Immature natural killer cell (primary cell): Measurements from ENCODE around the gene ZNF10. TPM values are rescaled to one million over a fixed set of nuclear protein-coding genes. Genes with fewer than 3 reads are reported as not detected.

Source experiments
- DNase-seq, 3 donors: peaks; one replicate each; pipeline ENCODE4 v3.0.0; 2022; ENCODE audit warnings: mixed read lengths in 1 of 3
- H3K27ac Mint-ChIP-seq, 6 donors: one replicate each; pipeline ENCODE4 v1.8.0; 2020; ENCODE audit warnings: mixed read lengths in 6 of 6, mild to moderate bottlenecking in 5 of 6, inconsistent platforms in 4 of 6, moderate library complexity in 3 of 6
- H3K27me3 Mint-ChIP-seq, 3 donors: one replicate each; pipeline ENCODE4 v1.8.0; 2020 to 2021; ENCODE audit warnings: low read depth in 3 of 3, mild to moderate bottlenecking in 3 of 3, mixed read lengths in 3 of 3, moderate library complexity in 3 of 3, inconsistent platforms in 1 of 3
- H3K36me3 Mint-ChIP-seq, 3 donors: one replicate each; pipeline ENCODE4 v1.8.0; 2020; ENCODE audit warnings: mixed read lengths in 3 of 3, inconsistent platforms in 2 of 3, mild to moderate bottlenecking in 2 of 3
- H3K4me1 Mint-ChIP-seq, 2 donors: one replicate each; pipeline ENCODE4 v1.8.0; 2020; ENCODE audit warnings: inconsistent platforms in 2 of 2, mild to moderate bottlenecking in 2 of 2, mixed read lengths in 2 of 2, moderate library complexity in 1 of 2
- H3K4me3 Mint-ChIP-seq, 5 donors: one replicate each; pipeline ENCODE4 v1.8.0; 2020; ENCODE audit warnings: mild to moderate bottlenecking in 5 of 5, mixed read lengths in 5 of 5, inconsistent platforms in 3 of 5, moderate library complexity in 3 of 5
- H3K9me3 Mint-ChIP-seq, 6 donors: one replicate each; pipeline ENCODE4 v1.8.0; 2020; ENCODE audit warnings: mild to moderate bottlenecking in 6 of 6, mixed read lengths in 6 of 6, inconsistent platforms in 4 of 6, moderate library complexity in 3 of 6
- polyA plus RNA-seq, 3 donors: library from polyadenylated mRNA; unstranded; fragments of 300-500 nt; fragmentation: Illumina TruSeq; gene quantifications; one replicate each; pipeline ENCODE4 v1.2.3, GENCODE V29; 2021

Gene ZNF10
- polyA plus RNA-seq, 3 donors from 2014 or later: 5.0 to 10.4 (median 5.1) TPM

DNA sequence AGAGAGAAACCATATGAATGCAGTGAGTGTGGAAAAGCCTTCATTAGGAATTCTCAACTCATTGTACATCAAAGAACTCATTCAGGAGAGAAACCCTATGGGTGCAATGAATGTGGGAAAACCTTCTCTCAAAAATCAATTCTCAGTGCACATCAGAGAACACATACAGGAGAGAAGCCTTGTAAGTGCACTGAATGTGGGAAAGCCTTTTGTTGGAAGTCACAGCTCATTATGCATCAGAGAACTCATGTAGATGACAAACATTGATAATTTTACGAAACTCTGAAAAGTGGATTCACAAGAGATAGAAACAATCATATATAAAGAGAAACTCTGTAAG lies 73.8 kb downstream of the ZNF10 start:
- H3K27ac Mint-ChIP-seq: no peak overlapping the region
- H3K9me3 Mint-ChIP-seq: peaks cover 57 to 94% (median 91%) of the 10 kb centered on the region in 6 donors
- H3K4me1 Mint-ChIP-seq: peaks cover 0 to 6% of the 10 kb centered on the region in 2 donors
- no peak overlapping the region for H3K4me3 Mint-ChIP-seq
- H3K36me3 Mint-ChIP-seq: peaks cover 52 to 58% (median 58%) of the 10 kb centered on the region in 3 donors
- peaks cover 10 to 20% (median 16%) of the 10 kb centered on the region in 3 donors for H3K27me3 Mint-ChIP-seq
- DNase-seq: no peak

DNA sequence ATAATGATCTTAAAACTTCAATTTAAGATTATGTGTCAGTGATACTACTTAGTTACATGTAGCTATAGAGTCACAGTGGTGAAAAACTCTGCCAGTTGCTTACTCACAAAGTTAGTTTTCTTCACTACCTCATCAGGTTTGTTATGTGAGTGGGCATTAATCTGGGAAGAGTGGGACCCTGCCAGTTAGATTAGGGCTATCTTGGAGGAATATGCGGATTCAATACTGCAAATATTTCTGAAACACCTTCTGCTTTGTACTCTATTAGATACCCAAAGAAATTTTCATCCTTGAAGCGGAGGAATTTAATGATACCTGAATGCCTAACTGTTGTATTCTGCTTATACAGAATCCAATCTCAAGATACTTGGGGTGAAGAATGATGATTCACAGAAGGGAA lies 76.0 kb downstream of the ZNF10 start:
- H3K4me1 Mint-ChIP-seq: no peaks in the 10 kb centered on the region

More for the DNA sequence above, 76.0 kb downstream of the ZNF10 start:
- Mint-ChIP-seq H3K27me3 (peaks cover 10 to 20% (median 16%) of the 10 kb centered on the region in 3 donors), H3K27ac (no peak overlapping the region), H3K4me3 (no peak overlapping the region), H3K9me3 (peaks cover 51 to 96% (median 88%) of the 10 kb centered on the region in 6 donors), H3K36me3 (peaks cover 32 to 42% (median 40%) of the 10 kb centered on the region in 3 donors)
- no peak for DNase-seq

Other genes starting within 250 kb of the ZNF10 start
- 10 to 100 TPM; 28.9 to 66.5 (median 31.5) TPM for gene CHFR, start 243.0 kb upstream of the ZNF10 start, polyA plus RNA-seq
- gene ZNF605, start 174.3 kb upstream of the ZNF10 start, polyA plus RNA-seq: 1 to 10 TPM in 1 of 3 donors, under 1 TPM in 1, not detected in 1; 0.92 to 1.6 TPM
- 10 to 100 TPM in 2 of 3 donors, 1 to 10 TPM in 1; 7.2 to 15.9 (median 12.1) TPM for gene ZNF26, start 144.3 kb upstream of the ZNF10 start, polyA plus RNA-seq
- gene ZNF84, start 93.1 kb upstream of the ZNF10 start, polyA plus RNA-seq: 10 to 100 TPM in 2 of 3 donors, 1 to 10 TPM in 1; 8.1 to 14.7 (median 11.7) TPM
- 10 to 100 TPM; 12.8 to 15.8 (median 14.4) TPM for gene ZNF140, start 49.7 kb upstream of the ZNF10 start, polyA plus RNA-seq
- under 1 TPM; 0.30 to 0.38 (median 0.37) TPM for gene ZNF891, start 353 bp upstream of the ZNF10 start, polyA plus RNA-seq
- 10 to 100 TPM in 1 of 3 donors, 1 to 10 TPM in 2; 2.1 to 15.3 (median 6.9) TPM for gene ZNF268, start 50.9 kb downstream of the ZNF10 start, polyA plus RNA-seq
- gene ANHX, start 105.2 kb downstream of the ZNF10 start, polyA plus RNA-seq: not detected